Colon (tissue), 2 donors: ENCODE measurements around the gene SNAI3.
"Not testable (repeated sequence)": the region's sequence is repeated elsewhere in the genome, so short reads cannot be mapped to it uniquely, and the experiment has no call there.

Experiments
- FAIRE-seq: peaks from 2 replicates; lab custom pipeline; 2012; peaks lifted over from hg19 to GRCh38; lab: Jason Lieb, UNC
- donor health status: control.
- donor health status: control.

Gene SNAI3

DNA sequence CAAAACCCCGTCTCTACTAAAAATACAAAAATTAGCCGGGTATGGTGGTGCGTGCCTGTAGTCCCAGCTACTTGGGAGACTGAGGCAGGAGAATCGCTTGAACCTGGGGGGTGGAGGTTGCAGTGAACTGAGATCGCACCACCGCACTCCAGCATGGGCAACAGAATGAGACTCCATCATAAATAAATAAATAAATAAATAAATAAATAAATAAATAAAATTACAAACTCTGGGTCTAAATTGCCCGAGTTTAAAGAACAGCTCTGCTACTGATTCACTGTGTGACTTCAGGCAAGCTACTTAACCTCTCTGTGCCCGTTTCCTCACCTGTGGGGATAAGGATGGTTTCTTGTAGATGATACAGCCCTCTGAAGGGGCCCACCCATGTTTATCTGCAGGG lies 16.8 kb downstream of the SNAI3 start:
- not testable (repeated sequence) for FAIRE-seq

- no peak for FAIRE-seq
Observed at GRCh38 chr16:88667461-88667860, 18.8 kb downstream of the SNAI3 start.

DNA sequence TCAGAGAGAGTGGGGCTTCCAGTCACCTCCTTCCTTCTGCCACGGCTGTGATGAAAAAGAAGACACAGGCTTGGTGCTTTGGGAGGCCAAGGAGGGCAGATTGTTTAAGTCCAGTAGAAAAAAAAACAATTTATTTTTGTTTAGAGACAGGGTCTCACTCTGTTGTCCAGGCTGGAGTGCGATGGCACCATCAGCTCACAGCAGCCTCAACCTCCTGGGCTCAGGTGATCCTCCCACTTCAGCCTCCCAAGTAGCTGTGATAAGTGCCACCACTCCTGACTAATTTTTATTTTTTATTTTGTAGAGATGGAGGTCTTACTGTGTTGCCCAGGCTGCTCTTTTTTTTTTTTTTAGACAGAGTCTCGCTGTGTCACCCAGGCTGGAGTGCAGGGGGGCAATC lies 20.7 kb downstream of the SNAI3 start:
- FAIRE-seq: no peak

GRCh38 chr16:88665148-88665547 lies 21.2 kb downstream of the SNAI3 start:
- FAIRE-seq: no peak

DNA sequence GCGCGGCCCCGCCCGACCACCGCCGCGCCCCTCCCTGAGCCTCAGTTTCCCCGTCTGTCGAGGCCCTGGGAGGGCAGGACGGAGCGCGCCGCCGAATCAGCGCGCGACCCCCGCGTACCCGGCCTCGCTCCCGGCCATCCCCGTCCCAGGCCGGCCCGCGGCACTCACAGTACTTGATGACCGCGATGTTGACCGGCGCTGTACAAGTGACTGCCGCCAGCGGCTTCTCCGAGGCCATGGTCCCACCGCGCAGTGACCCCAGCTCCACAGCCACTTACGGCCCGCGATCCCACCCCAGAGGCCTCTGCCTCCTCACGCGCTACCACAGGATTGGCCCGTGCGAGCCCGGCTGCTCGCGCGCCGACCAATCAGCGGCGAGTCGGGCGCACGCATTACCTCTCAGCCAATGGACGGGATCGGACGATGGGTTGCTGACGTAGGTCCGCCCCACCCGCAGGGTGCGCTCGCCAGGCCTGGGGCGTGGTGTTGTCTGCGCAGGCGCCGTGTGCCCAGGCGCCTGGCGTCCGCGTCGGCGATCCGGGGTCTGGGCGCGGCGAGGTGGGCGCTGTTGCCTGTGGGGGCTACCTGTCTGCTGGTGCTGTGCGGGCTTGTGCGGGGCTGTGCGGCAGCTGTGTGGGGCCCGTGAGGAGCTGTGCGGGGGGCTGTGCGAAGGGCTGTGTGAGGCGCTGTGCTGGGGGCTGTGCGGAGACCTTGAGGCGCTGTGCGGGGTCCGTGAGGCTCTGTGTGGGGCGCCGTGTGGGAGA lies 23.3 kb downstream of the SNAI3 start, which contains the start of gene MVD:
Gene MVD (minus strand): TSS at position 249 of the 764 bp plus-strand sequence. CDS start 11 bp downstream, at position 238.
- no peak for FAIRE-seq

DNA sequence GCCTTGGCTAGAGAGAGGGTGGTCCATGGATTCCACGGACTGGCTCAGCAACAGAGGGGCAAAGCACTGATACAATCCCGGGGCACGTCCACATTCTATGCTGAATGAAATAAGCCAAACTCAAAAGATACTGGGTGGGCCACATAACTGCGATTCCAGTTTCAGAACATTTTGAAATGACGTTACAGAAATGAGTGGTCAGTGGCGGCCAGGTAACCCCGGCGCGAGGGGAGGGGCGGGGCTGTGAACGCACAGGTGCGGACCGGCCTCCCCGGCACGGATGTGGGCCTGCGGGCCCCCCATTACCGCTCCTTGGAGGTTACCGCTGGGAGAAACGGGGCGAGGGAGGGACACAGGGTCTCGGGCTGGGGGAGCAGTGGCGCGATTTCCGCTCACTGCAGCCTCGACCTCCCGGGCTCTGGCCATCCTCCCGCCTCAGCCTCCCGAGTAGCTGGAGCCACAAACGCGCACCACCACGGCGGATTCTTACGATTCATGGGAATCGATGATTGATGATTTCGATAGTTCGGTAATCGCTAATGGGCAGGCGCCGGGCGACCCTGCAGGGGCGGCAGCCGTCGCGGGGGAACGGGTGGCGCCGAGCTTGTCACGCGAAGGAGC lies 24.0 kb downstream of the SNAI3 start:
- FAIRE-seq: no peak

GRCh38 chr16:88661468-88661867 lies 24.8 kb downstream of the SNAI3 start:
- no peak for FAIRE-seq

DNA sequence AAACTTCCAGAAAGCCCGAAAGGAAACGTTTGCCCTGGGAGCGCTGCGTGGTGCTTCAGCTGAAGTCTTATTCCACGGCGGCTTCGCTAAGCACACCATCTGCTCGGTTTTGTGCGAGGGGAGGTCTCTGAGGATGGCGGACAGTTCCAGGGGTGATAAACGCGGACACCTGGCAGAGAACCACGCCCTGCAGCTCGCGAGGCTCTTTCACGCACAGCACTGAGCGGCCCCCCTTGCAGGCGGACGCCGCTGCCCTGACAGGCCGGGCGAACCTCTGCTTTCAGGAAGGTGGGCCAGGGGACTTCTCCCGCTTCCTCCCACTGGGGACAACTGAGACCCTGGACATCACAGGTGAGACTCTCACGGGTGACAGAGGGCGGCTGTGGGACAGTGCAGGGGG lies 27.1 kb downstream of the SNAI3 start:
- no peak for FAIRE-seq

DNA sequence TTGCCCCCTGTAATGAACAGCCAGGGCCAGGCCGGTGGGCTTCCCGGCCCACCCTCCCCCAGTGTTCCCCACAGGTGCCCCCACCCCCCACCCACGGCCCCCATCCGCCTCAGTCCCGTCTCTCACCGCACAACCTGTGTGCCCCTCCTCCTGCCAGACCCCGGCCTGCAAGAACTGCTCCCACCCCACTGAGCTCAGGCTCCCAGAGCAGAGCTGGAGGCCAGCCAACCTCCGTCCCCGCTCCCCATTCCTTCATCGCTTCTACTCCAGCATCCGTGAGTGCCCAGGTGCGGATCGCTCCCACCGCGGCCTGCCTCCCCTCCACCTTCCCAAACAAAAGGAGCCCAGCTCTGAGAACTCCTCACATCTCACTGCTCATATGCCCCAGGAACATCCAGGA lies 27.6 kb downstream of the SNAI3 start:
- no peak for FAIRE-seq

- FAIRE-seq: no peak
Observed at GRCh38 chr16:88657371-88657770, 28.9 kb downstream of the SNAI3 start.

DNA sequence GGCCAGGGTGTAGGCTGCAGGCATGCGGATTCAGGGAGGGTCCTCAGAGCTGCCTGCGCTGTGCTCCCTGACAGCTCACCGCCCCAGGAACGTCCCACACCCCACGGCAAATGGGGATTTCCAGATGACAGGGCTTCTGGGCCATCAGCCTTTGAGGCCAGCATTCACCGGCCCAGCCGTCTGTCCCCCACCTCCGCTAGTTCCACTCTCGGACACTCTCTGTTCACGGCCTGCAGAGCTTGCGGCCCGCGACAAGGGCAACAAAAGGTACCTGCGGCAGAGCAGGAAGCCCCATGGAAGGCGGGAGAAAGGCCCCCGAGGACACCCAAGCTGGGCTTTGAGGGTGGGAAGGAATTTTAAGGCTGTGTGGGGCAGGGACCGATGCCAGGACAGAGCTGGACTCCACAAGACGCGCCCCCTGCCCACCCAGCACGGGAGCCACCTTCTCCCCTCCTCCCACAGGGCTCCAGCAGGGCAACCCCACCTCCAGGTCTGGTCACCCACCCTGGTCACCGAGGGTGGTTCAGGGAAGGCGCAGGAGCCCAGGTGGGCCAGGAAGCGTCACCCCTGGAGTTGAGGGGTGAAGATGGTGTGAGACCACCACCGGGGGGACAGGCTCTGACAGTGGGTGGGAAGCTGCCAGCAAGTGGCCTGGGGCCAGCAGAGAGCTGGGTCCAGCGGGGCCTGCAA lies 29.9 kb downstream of the SNAI3 start:
- FAIRE-seq: no peak

GRCh38 chr16:88655733-88656281 lies 30.5 kb downstream of the SNAI3 start:
- FAIRE-seq: no peak

DNA sequence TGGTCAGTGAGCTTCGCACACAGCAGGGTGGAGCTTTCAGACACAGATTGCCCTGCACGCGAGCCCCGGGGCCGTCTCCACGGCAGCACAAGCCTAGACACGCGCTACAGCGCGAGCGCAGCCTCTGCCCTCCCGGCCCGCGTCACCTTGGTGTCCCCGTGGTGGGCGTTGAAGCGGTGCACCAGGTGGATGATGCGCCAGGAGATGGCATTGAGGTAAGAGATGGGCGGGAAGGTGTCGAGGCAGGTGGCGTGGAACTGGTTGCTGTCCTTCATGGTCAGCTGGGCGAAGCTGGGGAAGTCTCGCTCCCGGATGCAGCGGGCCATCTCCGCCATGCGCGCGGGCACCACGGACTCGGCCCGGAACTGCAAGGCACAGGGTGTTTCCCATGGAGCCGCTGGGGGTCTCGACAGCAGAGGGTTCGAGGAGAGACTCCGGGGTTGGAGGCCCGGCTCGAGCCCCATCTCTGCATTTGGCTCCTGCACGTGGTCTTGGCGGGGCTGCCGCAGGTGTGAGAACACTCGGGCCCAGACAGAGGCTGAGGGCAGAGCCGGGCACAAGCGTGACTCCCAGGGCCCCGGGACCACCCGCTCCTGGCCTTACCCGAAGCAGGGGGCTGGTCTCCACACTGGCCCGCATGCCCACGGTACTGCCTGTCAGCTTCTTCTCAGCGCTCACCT lies 31.1 kb downstream of the SNAI3 start:
- no peak for FAIRE-seq

GRCh38 chr16:88654363-88655052 lies 31.8 kb downstream of the SNAI3 start:
- FAIRE-seq: no peak

GRCh38 chr16:88653596-88654362 lies 32.5 kb downstream of the SNAI3 start:
- no peak for FAIRE-seq

- FAIRE-seq: no peak
Observed at GRCh38 chr16:88653101-88653500, 33.2 kb downstream of the SNAI3 start.

DNA sequence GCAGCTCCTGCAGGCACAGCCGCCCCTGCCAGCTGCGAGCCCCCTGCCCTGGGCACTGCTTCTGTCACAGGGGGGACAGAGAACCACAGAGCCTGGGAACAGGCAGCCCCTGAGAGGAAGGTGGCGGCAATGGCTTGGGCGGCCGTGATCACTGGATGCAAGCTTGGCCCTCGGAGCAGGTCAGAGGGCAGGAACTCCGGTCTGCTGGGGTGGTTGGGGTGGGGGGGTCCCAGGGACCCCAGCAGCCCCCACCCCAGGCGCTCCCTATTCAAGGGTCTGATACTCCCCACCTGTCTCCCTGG lies 33.6 kb downstream of the SNAI3 start:
- FAIRE-seq: no peak

DNA sequence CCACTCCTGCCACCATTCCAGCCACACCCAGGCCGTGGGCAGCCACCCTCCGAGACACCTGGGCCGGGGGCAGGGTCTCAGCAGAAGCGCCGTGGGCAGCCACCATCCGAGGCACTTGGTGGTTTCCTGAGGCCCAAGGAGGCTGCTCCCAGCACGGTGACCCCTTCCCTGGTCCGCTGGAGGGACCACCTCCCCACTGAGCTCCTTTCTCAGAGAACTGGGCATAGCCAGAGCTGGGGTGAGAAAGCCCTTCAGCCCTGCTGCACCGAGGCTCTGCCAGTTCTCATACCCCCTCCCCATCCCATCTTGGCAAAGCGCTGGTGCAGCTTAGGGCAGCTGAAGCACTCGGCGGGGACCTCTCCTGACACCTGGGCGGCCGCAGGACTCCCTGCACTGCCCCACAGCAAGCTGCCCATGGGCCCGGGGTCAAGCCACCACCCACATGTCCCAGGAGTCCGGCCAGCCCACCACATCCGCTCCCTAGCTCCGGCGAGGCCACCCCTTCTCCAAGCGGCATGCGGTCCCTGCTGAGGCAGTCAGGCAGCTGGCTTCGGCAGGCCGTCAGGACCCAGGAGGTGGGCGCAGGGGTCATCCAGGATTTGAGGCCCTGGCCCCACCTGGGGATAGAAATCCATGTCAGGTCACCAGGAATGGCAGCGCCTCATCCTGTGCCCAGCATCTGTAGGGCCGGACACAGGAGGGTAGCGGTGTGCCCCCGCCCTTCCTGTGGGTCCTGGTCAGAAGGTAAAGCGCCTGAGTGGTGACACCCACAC lies 34.1 kb downstream of the SNAI3 start:
- FAIRE-seq: no peak

DNA sequence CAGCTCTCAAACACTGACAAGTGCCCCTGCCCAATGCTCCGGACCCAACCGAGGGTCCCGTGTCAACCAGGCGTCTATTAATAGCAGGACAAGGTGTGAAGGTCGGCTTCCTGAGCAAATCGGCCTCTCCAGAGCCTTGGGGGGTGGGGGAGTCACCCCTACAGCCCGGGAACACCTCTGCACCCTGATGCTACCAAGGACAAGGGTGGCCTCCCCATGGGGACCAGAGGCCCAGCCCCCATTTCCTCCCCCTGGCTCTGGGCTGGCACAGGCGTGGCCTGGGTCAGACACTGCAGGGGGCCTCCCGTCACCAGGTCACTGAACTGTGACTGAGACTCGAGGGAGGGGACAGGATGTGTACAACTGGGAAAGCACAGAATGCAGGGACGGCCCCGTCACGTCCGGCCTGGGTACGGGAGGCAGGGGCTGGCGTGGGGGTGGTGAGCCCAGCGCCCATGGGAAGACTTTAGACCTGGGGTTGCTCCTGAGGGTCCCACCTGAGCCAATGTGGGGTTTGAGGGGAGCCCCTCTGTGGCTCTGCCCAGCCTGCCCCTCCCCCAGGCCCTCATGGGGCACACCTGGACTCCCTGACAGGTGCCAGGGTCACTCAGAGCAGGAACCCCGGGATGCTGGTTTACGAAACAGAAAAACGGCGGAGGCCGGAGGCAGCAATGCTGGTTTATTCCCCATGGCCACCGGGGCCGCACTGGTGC lies 34.9 kb downstream of the SNAI3 start:
- no peak for FAIRE-seq
